D721Med (cell line): ENCODE data around the gene GAS7.

Experiments used
- DNase-seq: peaks from one replicate; pipeline ENCODE4 v3.0.0; 2011; ENCODE audit warnings: low spot score; ENCODE audit not compliant: insufficient read length
- FAIRE-seq: peaks from 2 replicates; lab custom pipeline; 2011; peaks lifted over from hg19 to GRCh38; lab: Jason Lieb, UNC
- CTCF ChIP-seq: IDR thresholded peaks from 2 replicates; pipeline ENCODE4 v1.5.1; 2012; ENCODE audit warnings: mild to moderate bottlenecking, control low read depth; ENCODE audit not compliant: insufficient read depth; ENCODE audit errors: missing control alignments

GAS7 gene

GRCh38 chr17:10149573-10150399, 48.6 kb downstream of the GAS7 start:
- TF ChIP-seq CTCF: no peak
- FAIRE-seq: no peak

GRCh38 chr17:10147761-10148415, 50.5 kb downstream of the GAS7 start:
- no peak for TF ChIP-seq CTCF
- FAIRE-seq: no peak
- no peak for DNase-seq

More at GRCh38 chr17:10149573-10150399, 48.6 kb downstream of the GAS7 start:
- no peak for DNase-seq

- no peak for FAIRE-seq
- TF ChIP-seq CTCF: no peak
- no peak for DNase-seq
These were observed 51.4 kb downstream of the GAS7 start for GRCh38 chr17:10147040-10147439.

GRCh38 chr17:10144982-10145381, 53.4 kb downstream of the GAS7 start:
- TF ChIP-seq CTCF: no peak
- no peak for FAIRE-seq
- DNase-seq: no peak

- TF ChIP-seq CTCF: no peak
- FAIRE-seq: no peak
- DNase-seq: no peak
These were observed 54.0 kb downstream of the GAS7 start for GRCh38 chr17:10144456-10144855.

- no peak for DNase-seq
- TF ChIP-seq CTCF: no peak
- FAIRE-seq: no peak
These were observed 57.0 kb downstream of the GAS7 start for GRCh38 chr17:10141436-10141835.

- FAIRE-seq: no peak
- no peak for DNase-seq
- TF ChIP-seq CTCF: no peak
These were observed 58.8 kb downstream of the GAS7 start for GRCh38 chr17:10139577-10139976.
